Measurements from ENCODE around the gene CBX6. TPM values are rescaled to one million over a fixed set of nuclear protein-coding genes. Genes with fewer than 3 reads are reported as not detected.

Gene CBX6
- total and polyA plus RNA-seq, 9 of the 15 experiments (the other 6 are each of a cell fraction or from before 2014, with no cell fraction given): 0.75 to 31.6 (median 8.0) TPM

- peak in 1 of 2 experiments; percentile 59 for TF ChIP-seq E2F6 (IDR thresholded peaks at IDR 0.05; ENCODE audit: borderline replicate concordance in 1 of 2, extremely low read depth in 1 of 2, insufficient read depth in 1 of 2, insufficient read length in 1 of 2, low read depth in 1 of 2, low read length in 1 of 2, poor library complexity in 1 of 2, severe bottlenecking in 1 of 2)
- TF ChIP-seq UBTF (IDR thresholded peaks at IDR 0.05; ENCODE audit: borderline replicate concordance in 1 of 2, low read depth in 2 of 2, low read length in 2 of 2): 0 out of 4 replicates have a peak, but pooled peaks of 1 of the 2 experiments have one; percentile 28
- TF ChIP-seq ZBTB7A (IDR thresholded peaks at IDR 0.05; ENCODE audit: borderline replicate concordance, control insufficient read depth, low read depth, low read length): peak; percentile 59; the same call in 1 of the 2 replicates
- peak; percentile 59 for TF ChIP-seq POLR2G (IDR thresholded peaks at IDR 0.05; ENCODE audit: low read depth, low read length)
- TF ChIP-seq TAF1 (IDR thresholded peaks at IDR 0.05; ENCODE audit: control insufficient read depth, extremely low read depth, insufficient read depth, low read length, severe bottlenecking): peak; percentile 22
- no peak for TF ChIP-seq ZNF431 (CRISPR knock-in tag; IDR thresholded peaks at IDR 0.05)
- TF ChIP-seq PCBP1 (IDR thresholded peaks at IDR 0.05; ENCODE audit: low read depth, low read length, poor library complexity, severe bottlenecking): peak; percentile 1
- TF ChIP-seq ZNF280B (CRISPR knock-in tag; IDR thresholded peaks at IDR 0.05): no peak
- TF ChIP-seq HBP1 (CRISPR knock-in tag; IDR thresholded peaks at IDR 0.05): no peak
- no peak for TF ChIP-seq RBM15 (IDR thresholded peaks at IDR 0.05; ENCODE audit: insufficient read depth, low read length)
- no peak for TF ChIP-seq ZNF740 (CRISPR knock-in tag; IDR thresholded peaks at IDR 0.05)
- peak in 1 of 2 experiments; percentile 78; a peak in 1 of 4 replicates for TF ChIP-seq ZNF740 (tag; IDR thresholded peaks at IDR 0.05)
- TF ChIP-seq MYC (IDR thresholded peaks at IDR 0.05; ENCODE audit: low read depth, low read length): peak; percentile 3; the same call in 1 of the 2 replicates
- TF ChIP-seq MYC (CRISPR knock-in tag; IDR thresholded peaks at IDR 0.05; ENCODE audit: borderline replicate concordance, low read depth): no peak
Observed at GRCh38 chr22:38871360-38872171, 450 bp downstream of the CBX6 start (continued).

All from K562 (cell line).